ENCODE results near the gene UGT2B7. TPM values are rescaled to one million over a fixed set of nuclear protein-coding genes. Genes with fewer than 3 reads are reported as not detected.
"Not testable (repeated sequence)": the region's sequence is repeated elsewhere in the genome, so short reads cannot be mapped to it uniquely, and the experiment has no call there.

UGT2B7 gene
- total RNA-seq, 4 donors from 2014 or later: 0.68 to 1.5 (median 1.0) TPM; not detected in 1

- Histone ChIP-seq H3K27ac (no peak overlapping the region), H3K9me3 (no peaks in the 10 kb centered on the region), H3K4me3 (no peak overlapping the region), H3K27me3 (no peaks in the 10 kb centered on the region), H3K4me1 (no peaks in the 10 kb centered on the region), H3K36me3 (no peaks in the 10 kb centered on the region)
- WGBS: 26% methylated on average over 2 of the region's 2 CpGs
- DNase-seq (ENCODE audit: low spot score in 2 of 2): no peak
- TF ChIP-seq POLR2AphosphoS5 (IDR thresholded peaks at IDR 0.05): no peak
- no peak for TF ChIP-seq POLR2A (IDR thresholded peaks at IDR 0.05)
- no peak for TF ChIP-seq CTCF (IDR thresholded peaks at IDR 0.05)
- no peak for TF ChIP-seq EP300 (IDR thresholded peaks at IDR 0.05)
These were observed 958 bp upstream of the UGT2B7 start for GRCh38 chr4:69095301-69095731.

DNA sequence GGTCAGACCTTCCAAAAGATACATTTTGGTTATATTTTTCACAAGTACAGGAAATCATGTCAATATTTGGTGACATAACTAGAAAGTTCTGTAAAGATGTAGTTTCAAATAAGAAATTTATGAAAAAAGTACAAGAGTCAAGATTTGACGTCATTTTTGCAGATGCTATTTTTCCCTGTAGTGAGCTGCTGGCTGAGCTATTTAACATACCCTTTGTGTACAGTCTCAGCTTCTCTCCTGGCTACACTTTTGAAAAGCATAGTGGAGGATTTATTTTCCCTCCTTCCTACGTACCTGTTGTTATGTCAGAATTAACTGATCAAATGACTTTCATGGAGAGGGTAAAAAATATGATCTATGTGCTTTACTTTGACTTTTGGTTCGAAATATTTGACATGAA is 536 bp downstream of the UGT2B7 start:
- Histone ChIP-seq H3K4me1 (no peaks in the 10 kb centered on the region), H3K27me3 (no peaks in the 10 kb centered on the region), H3K4me3 (no peak overlapping the region), H3K36me3 (no peaks in the 10 kb centered on the region), H3K9me3 (no peaks in the 10 kb centered on the region), H3K27ac (no peak overlapping the region)
- no peak for TF ChIP-seq CTCF (IDR thresholded peaks at IDR 0.05)
- no peak for TF ChIP-seq POLR2AphosphoS5 (IDR thresholded peaks at IDR 0.05)
- 67% methylated on average over 3 of the region's 3 CpGs for WGBS
- no peak for DNase-seq (ENCODE audit: low spot score in 2 of 2)

- Histone ChIP-seq H3K9me3 (no peaks in the 10 kb centered on the region), H3K4me1 (no peaks in the 10 kb centered on the region), H3K4me3 (no peak overlapping the region), H3K27ac (no peak overlapping the region), H3K27me3 (no peaks in the 10 kb centered on the region), H3K36me3 (no peaks in the 10 kb centered on the region)
- DNase-seq (ENCODE audit: low spot score in 2 of 2): no peak
- TF ChIP-seq POLR2AphosphoS5 (IDR thresholded peaks at IDR 0.05) (no peak), EP300 (IDR thresholded peaks at IDR 0.05) (no peak), CTCF (IDR thresholded peaks at IDR 0.05) (no peak), POLR2A (IDR thresholded peaks at IDR 0.05) (no peak)
- WGBS: 89% methylated on average over 4 of the region's 4 CpGs
These were observed 2.2 kb downstream of the UGT2B7 start for GRCh38 chr4:69098470-69098869.

DNA sequence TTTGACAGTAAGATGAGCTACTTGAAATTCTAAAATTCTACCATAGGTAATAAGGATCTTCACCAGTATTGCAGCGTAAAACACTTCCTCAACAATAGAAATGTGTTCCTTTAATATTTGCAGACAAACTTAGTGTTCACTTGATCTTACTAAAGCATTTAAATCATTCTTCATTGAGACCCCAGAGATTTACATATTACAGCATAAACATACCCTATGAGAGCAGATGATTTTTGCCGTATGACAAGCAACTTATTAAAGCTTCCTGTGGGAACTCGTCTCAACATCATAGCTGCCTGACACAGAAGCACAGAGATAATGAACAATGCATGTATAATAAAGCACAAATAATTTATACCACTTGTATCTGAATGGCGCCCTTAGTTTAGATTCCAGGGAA is 3.6 kb downstream of the UGT2B7 start:
- Histone ChIP-seq H3K4me3 (no peak overlapping the region), H3K4me1 (no peaks in the 10 kb centered on the region), H3K27ac (no peak overlapping the region), H3K27me3 (no peaks in the 10 kb centered on the region), H3K9me3 (no peaks in the 10 kb centered on the region), H3K36me3 (no peaks in the 10 kb centered on the region)
- WGBS: 43% methylated on average over 4 of the region's 4 CpGs
- TF ChIP-seq POLR2A (IDR thresholded peaks at IDR 0.05) (no peak), POLR2AphosphoS5 (IDR thresholded peaks at IDR 0.05) (no peak), EP300 (IDR thresholded peaks at IDR 0.05) (no peak), CTCF (IDR thresholded peaks at IDR 0.05) (no peak)
- no peak for DNase-seq (ENCODE audit: low spot score in 2 of 2)

- H3K4me3 ChIP-seq; H3K27ac ChIP-seq; DNase-seq (ENCODE audit: low spot score in 2 of 2); H3K4me1 ChIP-seq; H3K27me3 ChIP-seq; H3K9me3 ChIP-seq; H3K36me3 ChIP-seq: not testable (repeated sequence)
- 91% methylated on average over 2 of the region's 2 CpGs for WGBS
These were observed 6.4 kb downstream of the UGT2B7 start for GRCh38 chr4:69102668-69103067.

DNA sequence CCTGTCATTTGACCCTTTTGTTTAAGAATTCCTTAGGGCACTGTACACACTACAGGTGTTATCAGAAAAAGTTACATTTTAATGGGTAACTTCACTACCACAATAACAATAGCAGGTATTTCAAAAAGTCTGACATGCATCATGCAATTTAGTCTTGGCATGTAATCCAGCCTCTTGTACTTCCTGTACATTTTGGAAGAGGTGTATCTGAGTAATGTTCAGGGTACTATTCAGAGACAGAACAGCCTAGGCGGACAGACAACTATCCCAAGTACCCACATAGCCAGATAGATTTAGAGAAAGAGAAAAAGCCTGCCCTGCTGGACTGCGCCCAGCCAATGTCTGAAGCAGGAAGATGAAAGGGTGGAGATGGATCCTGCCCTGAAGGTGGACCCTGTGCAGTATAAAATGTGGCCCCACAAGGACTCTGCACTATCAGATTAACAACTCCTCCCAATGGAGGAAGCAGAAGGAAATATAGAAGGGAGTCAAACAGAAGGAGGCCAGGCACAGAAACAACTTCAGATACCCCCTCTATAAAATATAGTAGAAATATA is 8.5 kb downstream of the UGT2B7 start:
- no peak for DNase-seq (ENCODE audit: low spot score in 2 of 2)
- 80% methylated on average over 2 of the region's 2 CpGs for WGBS
- H3K4me3 ChIP-seq: no peak overlapping the region
- H3K4me1 ChIP-seq: no peaks in the 10 kb centered on the region
- H3K9me3 ChIP-seq: no peaks in the 10 kb centered on the region
- H3K27ac ChIP-seq: no peak overlapping the region
- TF ChIP-seq CTCF (IDR thresholded peaks at IDR 0.05): no peak
- TF ChIP-seq EP300 (IDR thresholded peaks at IDR 0.05): no peak
- no peak for TF ChIP-seq POLR2A (IDR thresholded peaks at IDR 0.05)
- no peak for TF ChIP-seq POLR2AphosphoS5 (IDR thresholded peaks at IDR 0.05)
- no peaks in the 10 kb centered on the region for H3K27me3 ChIP-seq
- no peaks in the 10 kb centered on the region for H3K36me3 ChIP-seq

DNA sequence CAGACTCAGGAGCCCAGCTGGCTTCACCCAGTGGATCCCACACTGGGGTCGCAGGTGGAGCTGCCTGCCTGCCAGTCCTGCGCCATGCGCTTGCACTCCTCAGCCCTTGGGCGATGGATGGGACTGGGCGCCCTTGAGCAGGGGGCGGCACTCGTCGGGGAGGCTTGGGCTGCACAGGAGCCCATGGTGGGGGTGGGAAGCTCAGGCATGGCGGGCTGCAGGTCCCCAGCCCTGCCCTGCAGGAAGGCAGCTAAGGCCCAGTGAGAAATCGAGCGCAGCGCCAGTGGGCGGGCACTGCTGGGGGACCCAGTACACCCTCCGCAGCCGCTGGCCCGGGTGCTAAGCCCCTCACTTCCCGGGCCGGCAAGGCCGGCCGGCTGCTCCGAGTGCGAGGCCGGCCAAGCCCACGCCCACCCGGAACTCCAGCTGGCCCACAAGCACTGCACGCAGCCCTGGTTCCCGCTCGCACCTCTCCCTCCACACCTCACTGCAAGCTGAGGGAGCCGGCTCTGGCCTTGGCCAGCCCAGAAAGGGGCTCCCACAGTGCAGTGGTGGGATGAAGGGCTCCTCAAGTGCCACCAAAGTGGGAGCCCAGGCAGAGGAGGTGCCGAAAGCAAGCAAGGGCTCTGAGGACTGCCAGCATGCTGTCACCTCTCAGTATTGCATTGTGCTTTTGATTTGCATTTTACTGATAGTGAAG is 19.0 kb downstream of the UGT2B7 start:
- WGBS: 88% methylated on average over 18 of the region's 30 CpGs
- not testable (repeated sequence) for H3K27ac ChIP-seq

More for the DNA sequence above, 19.0 kb downstream of the UGT2B7 start:
- H3K4me1 ChIP-seq; H3K9me3 ChIP-seq; H3K27me3 ChIP-seq; DNase-seq (ENCODE audit: low spot score in 2 of 2); H3K36me3 ChIP-seq; H3K4me3 ChIP-seq: not testable (repeated sequence)
